AG08395 (cell line): ENCODE measurements around the gene SAMD4A.

ENCODE experiments used
- DNase-seq: peaks from one replicate; pipeline ENCODE4 v3.0.0; 2012; ENCODE audit warnings: mixed read lengths, low spot score

SAMD4A gene

GRCh38 chr14:54565785-54566409 is 1.0 kb upstream of the SAMD4A start:
- peak; percentile 91 for DNase-seq

- DNase-seq: no peak
These were observed 303 bp downstream of the SAMD4A start for GRCh38 chr14:54567224-54567638.

- DNase-seq: no peak
These were observed 972 bp downstream of the SAMD4A start for GRCh38 chr14:54567639-54568561.

- no peak for DNase-seq
These were observed 2.1 kb downstream of the SAMD4A start for GRCh38 chr14:54568821-54569595.

GRCh38 chr14:54570047-54570446 is 3.1 kb downstream of the SAMD4A start:
- no peak for DNase-seq

GRCh38 chr14:54570631-54571415 is 3.9 kb downstream of the SAMD4A start:
- peak; percentile 67 for DNase-seq

GRCh38 chr14:54572316-54572715 is 5.4 kb downstream of the SAMD4A start:
- DNase-seq: no peak

- peak; percentile 40 for DNase-seq
These were observed 7.6 kb downstream of the SAMD4A start for GRCh38 chr14:54574528-54574927.

- DNase-seq: no peak
These were observed 10.6 kb downstream of the SAMD4A start for GRCh38 chr14:54577494-54577893.

GRCh38 chr14:54577977-54578376 is 11.0 kb downstream of the SAMD4A start:
- DNase-seq: no peak

- DNase-seq: peak; percentile 48
These were observed 12.7 kb downstream of the SAMD4A start for GRCh38 chr14:54579621-54580020.

GRCh38 chr14:54580933-54581332 is 14.0 kb downstream of the SAMD4A start:
- DNase-seq: no peak

GRCh38 chr14:54582334-54582733 is 15.4 kb downstream of the SAMD4A start:
- DNase-seq: no peak

- DNase-seq: no peak
These were observed 17.2 kb downstream of the SAMD4A start for GRCh38 chr14:54584097-54584496.

- DNase-seq: no peak
These were observed 18.3 kb downstream of the SAMD4A start for GRCh38 chr14:54585214-54585613.

- DNase-seq: peak; percentile 57
These were observed 22.1 kb downstream of the SAMD4A start for GRCh38 chr14:54589076-54589475.

- no peak for DNase-seq
These were observed 22.9 kb downstream of the SAMD4A start for GRCh38 chr14:54589843-54590242.

GRCh38 chr14:54590481-54590880 is 23.6 kb downstream of the SAMD4A start:
- no peak for DNase-seq

GRCh38 chr14:54591461-54591860 is 24.5 kb downstream of the SAMD4A start:
- peak; percentile 31 for DNase-seq

GRCh38 chr14:54591866-54592265 is 24.9 kb downstream of the SAMD4A start:
- DNase-seq: no peak

GRCh38 chr14:54593860-54594259 is 26.9 kb downstream of the SAMD4A start:
- DNase-seq: no peak

GRCh38 chr14:54594537-54594936 is 27.6 kb downstream of the SAMD4A start:
- DNase-seq: no peak
